Measurements from ENCODE around the gene SMIM30. TPM values are rescaled to one million over a fixed set of nuclear protein-coding genes. Genes with fewer than 3 reads are reported as not detected.

The SMIM30 gene
- total and polyA plus RNA-seq, 2 of the 8 experiments (the other 6 are each of a cell fraction or from before 2014, with no cell fraction given): 35.2 to 49.7 TPM

DNA sequence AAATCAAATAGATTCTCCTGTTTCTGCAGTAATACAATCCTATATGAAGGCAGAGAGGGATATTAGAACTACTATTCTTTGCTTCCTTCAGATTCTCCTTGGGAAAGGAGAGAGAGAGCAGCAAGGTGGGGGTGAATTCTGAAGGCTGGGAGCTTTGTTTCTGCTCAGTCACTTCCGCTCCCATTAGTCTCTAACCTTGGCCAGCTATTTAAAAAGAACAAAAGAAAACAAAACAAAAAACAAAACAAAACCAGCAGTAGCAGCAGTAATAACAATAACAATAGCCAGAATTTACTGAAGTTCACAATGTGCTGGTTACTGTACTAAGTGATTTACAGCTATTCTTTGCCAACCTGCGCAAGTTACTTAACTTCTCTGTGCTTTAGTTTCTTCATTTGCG lies 41.7 kb downstream of the SMIM30 start (continued):
- TF ChIP-seq, protein P1, sequence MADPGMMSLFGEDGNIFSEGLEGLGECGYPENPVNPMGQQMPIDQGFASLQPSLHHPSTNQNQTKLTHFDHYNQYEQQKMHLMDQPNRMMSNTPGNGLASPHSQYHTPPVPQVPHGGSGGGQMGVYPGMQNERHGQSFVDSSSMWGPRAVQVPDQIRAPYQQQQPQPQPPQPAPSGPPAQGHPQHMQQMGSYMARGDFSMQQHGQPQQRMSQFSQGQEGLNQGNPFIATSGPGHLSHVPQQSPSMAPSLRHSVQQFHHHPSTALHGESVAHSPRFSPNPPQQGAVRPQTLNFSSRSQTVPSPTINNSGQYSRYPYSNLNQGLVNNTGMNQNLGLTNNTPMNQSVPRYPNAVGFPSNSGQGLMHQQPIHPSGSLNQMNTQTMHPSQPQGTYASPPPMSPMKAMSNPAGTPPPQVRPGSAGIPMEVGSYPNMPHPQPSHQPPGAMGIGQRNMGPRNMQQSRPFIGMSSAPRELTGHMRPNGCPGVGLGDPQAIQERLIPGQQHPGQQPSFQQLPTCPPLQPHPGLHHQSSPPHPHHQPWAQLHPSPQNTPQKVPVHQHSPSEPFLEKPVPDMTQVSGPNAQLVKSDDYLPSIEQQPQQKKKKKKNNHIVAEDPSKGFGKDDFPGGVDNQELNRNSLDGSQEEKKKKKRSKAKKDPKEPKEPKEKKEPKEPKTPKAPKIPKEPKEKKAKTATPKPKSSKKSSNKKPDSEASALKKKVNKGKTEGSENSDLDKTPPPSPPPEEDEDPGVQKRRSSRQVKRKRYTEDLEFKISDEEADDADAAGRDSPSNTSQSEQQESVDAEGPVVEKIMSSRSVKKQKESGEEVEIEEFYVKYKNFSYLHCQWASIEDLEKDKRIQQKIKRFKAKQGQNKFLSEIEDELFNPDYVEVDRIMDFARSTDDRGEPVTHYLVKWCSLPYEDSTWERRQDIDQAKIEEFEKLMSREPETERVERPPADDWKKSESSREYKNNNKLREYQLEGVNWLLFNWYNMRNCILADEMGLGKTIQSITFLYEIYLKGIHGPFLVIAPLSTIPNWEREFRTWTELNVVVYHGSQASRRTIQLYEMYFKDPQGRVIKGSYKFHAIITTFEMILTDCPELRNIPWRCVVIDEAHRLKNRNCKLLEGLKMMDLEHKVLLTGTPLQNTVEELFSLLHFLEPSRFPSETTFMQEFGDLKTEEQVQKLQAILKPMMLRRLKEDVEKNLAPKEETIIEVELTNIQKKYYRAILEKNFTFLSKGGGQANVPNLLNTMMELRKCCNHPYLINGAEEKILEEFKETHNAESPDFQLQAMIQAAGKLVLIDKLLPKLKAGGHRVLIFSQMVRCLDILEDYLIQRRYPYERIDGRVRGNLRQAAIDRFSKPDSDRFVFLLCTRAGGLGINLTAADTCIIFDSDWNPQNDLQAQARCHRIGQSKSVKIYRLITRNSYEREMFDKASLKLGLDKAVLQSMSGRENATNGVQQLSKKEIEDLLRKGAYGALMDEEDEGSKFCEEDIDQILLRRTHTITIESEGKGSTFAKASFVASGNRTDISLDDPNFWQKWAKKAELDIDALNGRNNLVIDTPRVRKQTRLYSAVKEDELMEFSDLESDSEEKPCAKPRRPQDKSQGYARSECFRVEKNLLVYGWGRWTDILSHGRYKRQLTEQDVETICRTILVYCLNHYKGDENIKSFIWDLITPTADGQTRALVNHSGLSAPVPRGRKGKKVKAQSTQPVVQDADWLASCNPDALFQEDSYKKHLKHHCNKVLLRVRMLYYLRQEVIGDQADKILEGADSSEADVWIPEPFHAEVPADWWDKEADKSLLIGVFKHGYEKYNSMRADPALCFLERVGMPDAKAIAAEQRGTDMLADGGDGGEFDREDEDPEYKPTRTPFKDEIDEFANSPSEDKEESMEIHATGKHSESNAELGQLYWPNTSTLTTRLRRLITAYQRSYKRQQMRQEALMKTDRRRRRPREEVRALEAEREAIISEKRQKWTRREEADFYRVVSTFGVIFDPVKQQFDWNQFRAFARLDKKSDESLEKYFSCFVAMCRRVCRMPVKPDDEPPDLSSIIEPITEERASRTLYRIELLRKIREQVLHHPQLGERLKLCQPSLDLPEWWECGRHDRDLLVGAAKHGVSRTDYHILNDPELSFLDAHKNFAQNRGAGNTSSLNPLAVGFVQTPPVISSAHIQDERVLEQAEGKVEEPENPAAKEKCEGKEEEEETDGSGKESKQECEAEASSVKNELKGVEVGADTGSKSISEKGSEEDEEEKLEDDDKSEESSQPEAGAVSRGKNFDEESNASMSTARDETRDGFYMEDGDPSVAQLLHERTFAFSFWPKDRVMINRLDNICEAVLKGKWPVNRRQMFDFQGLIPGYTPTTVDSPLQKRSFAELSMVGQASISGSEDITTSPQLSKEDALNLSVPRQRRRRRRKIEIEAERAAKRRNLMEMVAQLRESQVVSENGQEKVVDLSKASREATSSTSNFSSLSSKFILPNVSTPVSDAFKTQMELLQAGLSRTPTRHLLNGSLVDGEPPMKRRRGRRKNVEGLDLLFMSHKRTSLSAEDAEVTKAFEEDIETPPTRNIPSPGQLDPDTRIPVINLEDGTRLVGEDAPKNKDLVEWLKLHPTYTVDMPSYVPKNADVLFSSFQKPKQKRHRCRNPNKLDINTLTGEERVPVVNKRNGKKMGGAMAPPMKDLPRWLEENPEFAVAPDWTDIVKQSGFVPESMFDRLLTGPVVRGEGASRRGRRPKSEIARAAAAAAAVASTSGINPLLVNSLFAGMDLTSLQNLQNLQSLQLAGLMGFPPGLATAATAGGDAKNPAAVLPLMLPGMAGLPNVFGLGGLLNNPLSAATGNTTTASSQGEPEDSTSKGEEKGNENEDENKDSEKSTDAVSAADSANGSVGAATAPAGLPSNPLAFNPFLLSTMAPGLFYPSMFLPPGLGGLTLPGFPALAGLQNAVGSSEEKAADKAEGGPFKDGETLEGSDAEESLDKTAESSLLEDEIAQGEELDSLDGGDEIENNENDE (IDR thresholded peaks at IDR 0.05; ENCODE audit: insufficient replicate concordance, low read length): peak; percentile 38
- TF ChIP-seq YY1 (IDR thresholded peaks at IDR 0.05; ENCODE audit: low read depth, low read length) (no peak), TCF12 (IDR thresholded peaks at IDR 0.05; ENCODE audit: low read depth, low read length) (peak; percentile 63; the same call in 1 of the 2 replicates), SIRT6 (IDR thresholded peaks at IDR 0.05; ENCODE audit: low read length) (no peak)

Measured in H1 (cell line).